GM12875 (cell line): ENCODE results near the gene DOCK1.

ENCODE experiments used
- H3K4me3 ChIP-seq: one replicate; pipeline ENCODE4 v1.5.1; 2011; ENCODE audit warnings: low read depth, low read length, control low read depth
- TF ChIP-seq, protein P1 (sequence below): IDR thresholded peaks from 2 replicates; pipeline ENCODE4 v1.5.1; 2011; ENCODE audit warnings: low read depth, mild to moderate bottlenecking, control low read depth, inconsistent platforms, low read length, moderate library complexity, borderline replicate concordance; ENCODE audit not compliant: insufficient read depth

Gene DOCK1

DNA sequence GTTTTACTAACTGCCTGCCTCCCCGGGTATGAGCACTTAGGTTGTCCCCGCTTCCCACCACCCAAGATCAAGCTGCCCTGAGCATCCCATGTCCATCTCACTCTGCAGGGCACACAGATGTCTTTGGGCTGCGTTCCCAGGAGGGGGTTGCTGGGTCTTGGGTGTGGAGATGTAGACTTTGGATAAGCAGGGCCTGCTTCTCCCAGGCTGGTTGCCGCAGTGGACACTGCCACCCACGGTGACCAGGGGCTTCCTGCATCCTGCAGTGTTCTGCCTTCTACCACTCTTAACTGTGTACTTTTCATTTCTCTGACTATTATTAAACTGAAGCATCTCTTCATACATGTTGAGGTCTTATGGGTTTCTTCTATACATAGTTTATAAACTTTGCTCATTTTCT, 70.0 kb downstream of the DOCK1 start:
- no peak overlapping the region for H3K4me3 ChIP-seq
- TF ChIP-seq, protein P1, sequence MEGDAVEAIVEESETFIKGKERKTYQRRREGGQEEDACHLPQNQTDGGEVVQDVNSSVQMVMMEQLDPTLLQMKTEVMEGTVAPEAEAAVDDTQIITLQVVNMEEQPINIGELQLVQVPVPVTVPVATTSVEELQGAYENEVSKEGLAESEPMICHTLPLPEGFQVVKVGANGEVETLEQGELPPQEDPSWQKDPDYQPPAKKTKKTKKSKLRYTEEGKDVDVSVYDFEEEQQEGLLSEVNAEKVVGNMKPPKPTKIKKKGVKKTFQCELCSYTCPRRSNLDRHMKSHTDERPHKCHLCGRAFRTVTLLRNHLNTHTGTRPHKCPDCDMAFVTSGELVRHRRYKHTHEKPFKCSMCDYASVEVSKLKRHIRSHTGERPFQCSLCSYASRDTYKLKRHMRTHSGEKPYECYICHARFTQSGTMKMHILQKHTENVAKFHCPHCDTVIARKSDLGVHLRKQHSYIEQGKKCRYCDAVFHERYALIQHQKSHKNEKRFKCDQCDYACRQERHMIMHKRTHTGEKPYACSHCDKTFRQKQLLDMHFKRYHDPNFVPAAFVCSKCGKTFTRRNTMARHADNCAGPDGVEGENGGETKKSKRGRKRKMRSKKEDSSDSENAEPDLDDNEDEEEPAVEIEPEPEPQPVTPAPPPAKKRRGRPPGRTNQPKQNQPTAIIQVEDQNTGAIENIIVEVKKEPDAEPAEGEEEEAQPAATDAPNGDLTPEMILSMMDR: no peak

DNA sequence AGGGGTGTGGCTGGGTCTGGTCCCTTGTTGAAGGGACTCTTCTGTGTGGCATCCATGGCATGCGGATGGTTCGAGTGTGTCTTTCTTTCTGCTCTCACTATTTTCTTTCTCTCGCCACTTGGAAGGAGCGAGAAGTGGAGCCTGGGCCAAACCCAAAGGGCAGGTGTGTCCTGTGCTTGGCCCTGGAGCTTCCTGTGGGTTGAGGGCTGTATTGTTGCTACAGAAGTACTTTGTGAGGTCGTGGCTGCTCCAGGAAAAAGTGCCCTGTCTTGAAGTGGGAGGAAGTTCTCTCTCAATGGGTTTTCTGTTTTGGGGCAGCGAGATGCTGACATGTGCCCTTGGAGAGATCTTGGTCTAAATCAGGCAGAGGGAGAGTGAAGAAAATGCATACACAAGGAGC, 72.0 kb downstream of the DOCK1 start:
- TF ChIP-seq, protein P1: no peak
- H3K4me3 ChIP-seq: no peak overlapping the region

DNA sequence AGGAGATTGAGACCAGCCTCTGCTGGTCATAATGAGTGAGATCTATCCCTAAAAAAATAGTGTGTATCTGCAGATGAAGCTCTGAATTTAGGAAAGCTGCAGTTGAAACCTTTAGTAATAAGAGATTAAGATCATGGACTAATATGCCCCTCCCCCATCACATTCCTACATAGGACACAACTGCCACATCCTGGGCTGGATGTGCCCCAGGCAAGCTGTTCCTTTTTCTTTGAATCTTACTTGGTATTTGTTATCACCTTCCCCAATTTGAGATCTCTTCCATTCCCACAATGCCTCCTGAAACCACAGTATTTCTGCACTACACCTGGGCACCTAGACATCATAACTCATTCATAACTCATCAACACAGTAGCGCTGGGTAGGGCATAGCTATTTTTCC, 74.1 kb downstream of the DOCK1 start:
- TF ChIP-seq, protein P1: no peak
- H3K4me3 ChIP-seq: no peak overlapping the region

DNA sequence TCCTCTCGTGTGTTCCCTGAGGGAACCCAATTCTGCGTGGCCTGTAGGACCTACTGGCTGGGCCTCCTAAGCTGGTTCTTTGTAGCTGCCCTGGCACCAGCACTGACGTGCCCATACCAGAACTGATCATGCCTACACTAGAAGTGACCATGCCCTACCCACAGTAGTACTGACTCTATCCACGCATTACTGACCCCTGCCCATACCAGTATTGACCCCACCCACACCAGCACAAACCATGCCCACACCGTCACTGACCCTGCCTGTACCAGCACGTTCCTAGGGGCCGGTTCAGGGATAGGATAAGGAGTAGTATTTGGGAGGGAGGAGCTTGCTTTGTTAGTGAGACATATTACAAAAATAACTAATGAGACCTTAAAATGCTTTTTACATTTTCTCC, 88.0 kb downstream of the DOCK1 start:
- TF ChIP-seq, protein P1: no peak
- H3K4me3 ChIP-seq: no peak overlapping the region

DNA sequence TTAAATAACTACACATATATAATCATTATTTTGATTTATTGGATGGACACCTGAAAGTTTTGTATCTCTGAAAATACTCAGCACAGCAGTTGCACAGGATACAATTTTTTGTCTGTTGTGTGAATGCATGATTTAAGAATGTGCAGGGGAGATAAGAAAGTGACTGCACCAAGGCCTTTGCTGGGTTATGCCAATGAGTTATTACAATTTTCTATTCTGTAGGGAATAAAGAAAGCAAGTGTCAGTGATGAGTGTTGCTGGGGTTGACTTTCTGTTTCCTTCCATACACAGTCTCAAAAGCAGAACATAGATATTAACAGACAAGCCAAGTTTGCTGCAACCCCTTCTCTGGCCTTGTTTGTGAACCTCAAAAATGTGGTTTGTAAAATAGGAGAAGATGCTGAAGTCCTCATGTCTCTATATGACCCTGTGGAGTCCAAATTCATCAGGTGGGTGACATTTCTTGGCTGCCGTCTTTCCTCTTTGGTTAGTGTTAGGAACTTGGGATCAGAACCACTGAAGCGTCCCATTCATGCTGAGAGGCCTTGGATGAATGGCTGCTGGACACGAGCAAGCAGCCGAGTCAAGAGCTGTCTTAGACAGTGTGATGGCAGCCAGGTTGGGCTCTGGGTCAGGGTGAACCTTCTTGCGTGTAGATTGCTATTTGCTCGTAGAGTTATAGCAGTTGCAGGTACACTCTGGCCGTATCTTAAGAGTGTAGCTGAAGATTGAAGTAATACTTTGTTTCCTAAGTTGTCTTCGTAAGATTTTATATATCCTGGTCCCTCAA, 92.8 kb downstream of the DOCK1 start:
- TF ChIP-seq, protein P1: no peak

DNA sequence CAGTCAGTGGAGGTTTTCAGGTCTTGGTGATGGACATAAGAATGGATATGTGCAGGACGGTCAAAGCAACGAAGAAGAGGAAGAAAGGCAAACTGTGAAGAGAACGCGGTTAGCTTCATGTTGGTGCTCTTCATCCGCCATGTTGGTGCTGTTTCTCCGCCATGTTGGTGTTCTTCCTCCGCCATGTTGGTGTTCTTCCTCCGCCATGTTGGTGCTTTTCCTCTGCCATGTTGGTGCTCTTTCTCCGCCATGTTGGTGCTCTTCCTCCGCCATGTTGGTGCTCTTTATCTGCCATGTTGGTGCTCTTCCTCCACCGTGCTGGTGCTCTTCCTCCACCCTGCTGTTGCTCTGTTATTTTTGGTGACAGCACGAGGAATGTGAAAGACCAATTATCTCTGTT, 95.4 kb downstream of the DOCK1 start:
- TF ChIP-seq, protein P1: no peak
- H3K4me3 ChIP-seq: no peak overlapping the region

More for the DNA sequence above, 92.8 kb downstream of the DOCK1 start:
- H3K4me3 ChIP-seq: no peak overlapping the region

DNA sequence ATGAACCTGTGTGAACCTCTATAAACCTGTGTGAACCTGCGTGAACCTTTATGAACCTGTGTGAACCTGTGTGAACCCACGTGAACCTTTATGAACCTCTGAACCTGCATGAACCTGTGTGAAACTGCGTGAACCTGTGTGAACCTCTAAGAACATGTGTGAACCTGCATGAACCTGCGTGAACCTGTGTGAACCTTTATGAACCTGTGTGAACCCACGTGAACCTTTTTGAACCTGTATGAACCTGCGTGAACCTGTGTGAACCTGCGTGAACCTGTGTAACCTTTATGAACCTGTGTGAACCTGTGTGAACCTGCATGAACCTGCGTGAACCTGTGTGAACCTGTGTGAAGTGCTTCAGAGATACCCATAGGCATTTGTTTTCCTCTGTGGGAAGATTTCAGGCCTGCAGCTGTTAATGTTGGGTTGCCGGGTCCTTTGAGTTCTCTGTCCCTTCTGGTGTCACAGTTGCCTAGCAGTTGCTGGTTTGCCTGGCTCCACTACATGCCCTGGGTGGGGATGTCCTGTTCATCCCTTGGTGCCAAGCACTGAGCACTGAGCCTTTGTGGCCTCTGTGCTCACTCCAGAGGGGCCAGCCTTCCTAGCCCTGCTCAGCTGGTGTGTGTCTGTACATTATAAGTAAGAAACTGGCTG, 97.9 kb downstream of the DOCK1 start:
- H3K4me3 ChIP-seq: no peak overlapping the region
- TF ChIP-seq, protein P1: no peak
